GM21723 (cell line): ENCODE results near the gene PARD3.

Experiments
- ATAC-seq: cut with Tn5 transposase; IDR thresholded peaks from one replicate; pipeline ENCODE4 v1.9.1; 2021; ENCODE audit warnings: mild to moderate bottlenecking, moderate library complexity; ENCODE audit not compliant: unreplicated experiment

Gene PARD3

DNA sequence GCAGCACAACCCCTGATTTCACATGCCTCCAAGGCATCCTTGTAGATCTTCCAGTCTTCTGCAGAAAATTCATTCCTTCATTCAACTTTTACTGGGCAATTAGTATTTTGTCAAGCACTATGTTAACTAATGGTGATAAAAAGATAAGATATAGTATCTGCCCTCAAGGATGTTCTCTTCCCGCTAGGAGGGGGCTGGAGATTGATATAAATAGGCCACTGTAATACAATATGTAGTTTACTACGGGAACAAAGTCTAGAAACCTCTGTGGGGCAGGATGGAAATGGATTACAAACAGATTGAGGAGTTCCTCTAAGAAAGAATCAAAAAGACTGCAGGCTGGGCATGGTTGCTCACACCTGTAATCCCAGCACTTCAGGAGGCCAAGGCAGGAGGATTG is 10.3 kb upstream of the PARD3 start:
- no peak for ATAC-seq

DNA sequence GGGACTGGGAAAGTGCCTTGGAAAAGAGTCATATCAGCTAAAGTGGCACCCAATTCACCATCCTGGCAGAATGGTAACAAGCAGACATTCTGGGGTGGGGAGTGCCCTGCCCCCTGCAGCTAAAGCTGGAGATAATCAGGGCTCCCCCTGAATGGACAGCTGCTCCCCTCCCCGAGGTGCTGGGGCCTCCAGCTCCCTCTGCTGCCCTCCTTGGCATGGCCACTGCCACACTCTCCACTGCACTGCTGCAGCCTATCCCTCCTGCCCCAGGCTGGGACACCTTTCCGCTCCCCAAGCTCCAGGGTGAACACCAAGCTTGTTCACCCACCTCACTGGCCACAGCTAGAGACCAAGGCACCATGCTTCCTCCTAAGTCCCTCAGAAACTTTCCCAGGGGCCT is 9.8 kb upstream of the PARD3 start:
- ATAC-seq = no peak

- ATAC-seq = no peak
Observed at GRCh38 chr10:34821587-34822585, 6.8 kb upstream of the PARD3 start.

- no peak for ATAC-seq
Observed at GRCh38 chr10:34817586-34817985, 2.5 kb upstream of the PARD3 start.

DNA sequence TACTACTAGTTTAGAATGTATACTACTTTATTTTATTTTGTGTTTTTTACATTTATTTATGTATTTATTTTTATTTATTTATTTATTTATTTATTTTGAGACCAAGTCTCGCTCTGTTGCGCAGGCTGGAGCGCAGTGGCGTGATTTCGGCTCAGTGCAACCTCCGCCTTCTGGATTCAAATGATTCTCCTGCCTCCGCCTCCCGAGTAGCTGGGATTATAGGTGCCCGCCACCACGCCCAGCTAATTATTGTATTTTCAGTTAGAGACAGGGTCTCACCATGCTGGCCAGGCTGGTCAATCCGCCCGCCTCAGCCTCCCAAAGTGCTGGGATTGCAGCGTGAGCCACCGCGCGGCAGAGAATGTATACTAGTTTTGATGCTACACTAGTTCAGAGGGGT is 2.0 kb upstream of the PARD3 start:
- ATAC-seq = no peak

DNA sequence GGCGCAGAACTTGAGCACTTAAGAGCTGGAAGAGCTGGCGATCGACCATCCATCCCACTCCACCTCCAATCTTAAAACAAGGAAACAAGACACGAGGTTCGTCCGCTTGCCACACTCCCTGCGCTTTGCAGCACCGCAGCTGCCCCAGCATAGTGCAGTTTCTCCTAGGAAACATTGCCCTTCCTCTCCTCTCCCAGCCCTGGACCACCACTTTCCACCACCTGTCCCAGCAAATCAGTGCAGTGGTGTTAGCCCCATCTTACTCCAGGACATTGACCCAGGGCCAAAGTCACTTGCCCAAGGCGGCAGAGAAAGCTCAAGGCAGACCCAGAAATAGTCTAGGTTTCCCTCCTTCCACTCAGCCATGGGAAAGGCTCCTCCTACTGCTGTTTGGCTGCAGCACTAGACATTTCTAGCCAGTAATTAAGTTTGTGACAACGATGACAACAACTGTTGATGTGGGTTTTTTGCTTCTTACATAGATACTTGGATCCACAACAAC is 1.5 kb upstream of the PARD3 start:
- ATAC-seq = no peak

DNA sequence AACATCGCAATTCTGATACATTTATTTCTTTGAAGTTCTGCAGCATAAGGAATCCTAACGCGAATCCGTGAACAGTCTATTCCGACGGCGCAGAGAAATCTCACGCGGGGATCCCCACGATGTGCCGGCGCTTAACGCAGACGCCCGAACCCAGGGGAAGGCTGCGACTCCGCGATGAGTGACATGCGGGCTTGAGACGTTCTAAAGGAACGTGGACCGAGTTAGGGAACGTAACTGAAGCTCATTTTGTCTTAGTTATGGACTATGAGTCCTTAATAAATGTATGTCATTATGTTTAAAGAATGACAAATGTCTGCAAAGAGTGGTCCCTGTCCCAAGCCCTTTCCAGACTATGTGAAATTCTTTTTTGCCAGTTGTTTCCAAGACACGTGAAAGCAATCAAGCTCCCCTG is 995 bp upstream of the PARD3 start:
- ATAC-seq = no peak

DNA sequence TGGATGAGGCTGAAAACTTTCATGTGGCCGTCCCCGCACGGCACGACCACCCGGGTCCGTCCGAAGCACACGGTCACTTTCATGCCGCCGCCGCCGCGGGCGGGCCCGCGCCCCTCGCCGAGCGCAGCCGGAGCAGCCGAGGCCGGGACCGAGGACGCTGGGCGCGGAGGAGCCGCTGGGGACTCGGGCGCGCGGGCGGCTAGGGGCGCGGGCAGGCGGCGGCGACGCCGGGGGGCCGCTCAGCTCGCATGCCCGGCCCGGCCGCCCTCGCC is 247 bp downstream of the PARD3 start:
- ATAC-seq = peak; percentile 20

DNA sequence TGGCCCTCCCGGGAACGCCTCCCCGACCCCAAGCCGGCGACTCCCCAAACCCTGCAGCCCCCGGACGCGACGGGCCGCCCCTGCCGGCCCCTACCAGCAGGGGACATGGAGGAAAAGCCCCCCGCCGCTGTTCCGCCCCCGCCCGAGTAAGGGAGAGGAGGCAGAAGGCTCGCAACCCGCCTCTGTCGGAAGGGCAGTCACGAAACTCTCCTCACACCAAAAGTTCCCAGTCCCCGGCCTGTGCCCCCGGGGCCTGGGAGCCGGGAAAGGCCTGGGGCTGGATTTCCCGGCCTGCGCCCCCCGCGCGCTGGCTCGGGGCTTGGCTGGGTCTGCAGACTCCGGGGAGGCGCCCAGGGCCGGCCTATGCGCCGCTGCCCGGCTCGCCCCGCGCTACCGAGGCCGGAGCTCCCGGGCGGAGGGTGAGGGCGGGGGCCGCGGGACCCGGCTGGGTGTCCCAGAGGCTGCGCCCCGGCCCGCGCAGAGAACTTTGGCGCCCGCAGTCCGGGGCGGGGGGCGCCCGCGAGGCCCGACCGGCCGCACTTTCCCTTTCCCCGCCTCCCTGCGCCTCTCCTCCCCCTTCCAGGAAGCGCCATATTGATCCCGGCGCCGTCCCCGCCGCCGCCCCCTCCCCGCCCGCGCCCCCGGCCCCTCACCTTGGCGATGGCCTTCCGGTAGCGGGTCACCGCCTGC is 728 bp downstream of the PARD3 start:
- ATAC-seq = peak; percentile 32

- ATAC-seq = no peak
Observed at GRCh38 chr10:34813626-34814222, 1.4 kb downstream of the PARD3 start.

DNA sequence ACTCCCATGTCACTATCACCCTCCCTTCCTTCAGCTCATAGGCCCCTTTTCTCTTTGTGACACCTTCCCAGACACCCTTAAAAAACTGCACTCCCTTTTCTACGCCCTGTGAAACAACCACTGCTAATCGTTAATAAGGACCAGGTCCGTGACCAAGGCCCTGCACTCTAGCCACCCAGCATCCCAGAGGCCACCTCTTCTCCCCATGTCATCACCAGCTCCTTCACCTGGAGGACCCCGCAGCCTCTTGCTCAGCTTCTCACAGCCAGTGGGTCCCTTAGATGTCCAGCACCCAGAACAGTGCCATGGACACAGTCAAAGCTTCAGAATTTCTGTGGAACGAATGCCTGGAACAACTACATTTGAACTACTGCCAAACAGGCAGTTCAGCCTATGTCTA is 2.3 kb downstream of the PARD3 start:
- ATAC-seq = no peak

DNA sequence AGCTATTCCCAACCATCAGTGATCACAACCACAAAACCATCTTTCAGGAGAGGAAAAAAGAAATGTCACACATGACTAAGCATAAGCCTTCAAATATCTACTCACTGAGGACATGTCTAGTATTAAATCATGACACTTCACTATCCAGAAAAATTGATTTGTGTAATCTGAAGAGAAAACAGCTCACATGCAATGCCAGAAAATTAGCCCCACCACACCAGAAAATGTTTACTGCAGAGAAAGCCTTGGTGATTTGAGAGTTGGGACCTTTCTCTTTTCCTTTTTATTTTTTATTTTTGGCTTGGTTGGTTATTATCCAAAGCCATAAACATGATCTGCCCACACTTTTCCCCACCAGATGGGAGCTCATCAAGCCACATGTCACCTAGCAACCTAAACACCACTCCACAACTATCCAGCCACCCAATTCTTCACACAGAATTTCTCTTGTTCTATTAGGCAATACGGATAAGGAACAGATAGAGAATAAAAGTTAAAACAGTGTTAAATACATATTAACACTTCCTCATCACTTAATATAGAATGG is 3.1 kb downstream of the PARD3 start:
- ATAC-seq = no peak

DNA sequence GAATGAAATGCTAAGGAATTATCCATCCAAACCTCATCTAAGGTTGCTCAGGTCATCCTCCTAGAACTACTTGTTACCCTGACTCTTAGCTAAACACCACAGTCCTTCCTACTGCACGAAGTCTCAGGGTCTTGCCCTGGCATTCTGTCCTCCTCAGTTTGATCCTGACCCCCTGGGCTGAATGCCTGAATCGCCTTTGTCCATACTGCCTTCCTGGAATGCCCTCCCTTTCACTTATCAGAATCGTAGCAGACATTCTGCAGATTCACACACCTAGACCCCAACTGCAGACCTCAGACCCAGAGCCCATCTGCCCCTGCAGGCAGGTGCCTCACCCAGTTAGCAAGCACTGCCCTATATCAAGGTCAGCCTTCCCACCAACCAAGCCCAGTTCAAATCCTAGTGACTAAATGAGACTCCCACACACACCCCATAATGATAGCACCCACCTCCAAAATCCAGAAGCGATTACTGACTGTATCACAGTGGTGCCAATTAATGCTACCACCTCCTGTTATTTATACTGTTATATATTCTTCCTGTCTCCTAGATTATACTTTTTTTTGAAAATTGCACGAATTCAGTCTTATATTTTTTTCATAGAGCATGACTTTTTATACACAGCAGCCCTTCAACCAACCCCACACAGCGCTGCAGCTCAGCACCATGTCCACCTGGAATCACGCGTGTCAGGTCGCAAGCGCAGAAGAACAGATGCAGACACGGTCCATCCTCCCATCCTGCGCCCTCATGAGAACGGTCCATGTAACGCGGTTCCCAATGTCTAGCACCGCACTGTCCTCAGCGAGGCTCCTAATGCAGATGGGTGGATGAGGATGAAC is 3.7 kb downstream of the PARD3 start:
- ATAC-seq = no peak

DNA sequence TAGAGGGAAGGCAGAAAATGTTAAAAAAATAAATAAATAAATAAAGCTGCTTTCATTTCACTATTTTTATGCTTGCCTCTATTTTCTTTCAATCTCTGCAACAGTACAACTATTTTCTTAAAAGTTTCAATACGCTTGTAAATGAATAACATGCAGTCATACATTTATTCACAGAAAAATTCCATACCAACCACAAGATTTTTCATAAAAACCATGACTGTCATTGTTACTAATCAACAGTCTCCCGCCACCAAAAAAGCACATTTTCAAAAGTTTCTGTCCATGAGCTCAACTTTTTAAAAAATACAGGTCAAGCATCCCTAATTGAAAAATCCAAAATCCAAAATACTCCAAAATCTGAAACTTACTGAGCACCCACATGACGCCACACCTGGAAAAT is 5.3 kb downstream of the PARD3 start:
- no peak for ATAC-seq

DNA sequence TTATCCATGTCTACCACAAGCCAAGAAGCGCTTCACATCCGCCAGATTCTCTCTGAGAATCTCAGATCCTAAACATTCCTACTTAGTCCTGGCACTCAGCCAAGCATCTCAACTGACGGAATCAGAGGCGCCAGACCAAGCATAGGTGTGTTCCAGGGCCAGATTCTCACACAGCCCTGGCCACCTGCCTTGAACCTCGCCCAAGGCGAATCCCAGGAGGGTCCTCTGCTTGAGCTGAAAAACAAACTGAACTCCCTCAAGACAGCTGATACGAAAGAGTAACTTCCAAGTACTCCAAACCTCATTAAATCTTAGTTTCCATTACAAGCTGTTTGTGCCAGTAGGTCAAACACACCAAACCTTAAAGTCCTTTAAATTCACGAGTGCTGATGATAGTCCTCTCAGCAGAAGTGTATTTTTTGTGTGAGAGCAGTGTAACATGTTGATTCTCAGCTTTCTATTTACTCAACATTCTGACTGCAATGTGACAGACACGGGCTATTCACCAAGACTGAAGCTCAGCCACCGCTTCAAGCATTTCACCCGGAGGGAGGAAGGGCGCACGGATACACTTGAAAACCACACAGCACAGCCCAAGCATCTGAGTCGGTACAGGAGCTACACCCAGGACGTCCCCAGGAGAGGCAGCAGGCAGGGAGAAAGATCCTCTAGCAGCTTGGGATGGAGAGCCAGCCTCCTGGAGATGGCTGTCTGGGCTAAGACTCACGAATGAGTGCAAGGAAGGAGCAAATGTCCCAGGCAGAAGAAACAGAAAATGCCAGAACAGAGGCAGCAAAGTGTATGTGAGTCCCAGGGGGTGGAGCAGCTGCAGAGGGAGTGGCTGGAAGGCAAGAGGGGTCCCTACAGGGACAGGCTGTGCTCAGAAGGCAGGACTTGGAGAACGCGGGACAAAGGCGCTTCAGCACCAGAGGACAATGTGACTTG is 6.0 kb downstream of the PARD3 start:
- peak; percentile 56 for ATAC-seq

DNA sequence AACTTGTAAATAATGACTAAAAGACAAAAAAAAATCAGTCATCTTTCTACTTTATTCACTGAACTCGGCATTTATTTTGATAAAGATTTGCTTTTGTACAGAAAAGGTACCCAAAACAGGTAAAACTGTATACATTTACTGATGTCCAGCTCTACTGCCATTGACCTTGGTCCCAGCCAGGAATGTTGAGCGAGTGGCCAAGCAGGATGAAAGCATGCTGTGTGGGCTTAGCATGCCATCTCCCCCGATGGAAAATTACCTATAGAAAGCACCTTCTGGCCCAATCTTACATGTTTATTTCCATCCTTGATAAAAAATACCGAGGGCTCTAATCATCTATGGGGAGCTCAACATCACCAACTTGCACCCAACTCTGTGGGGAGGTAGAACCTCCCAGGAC is 6.8 kb downstream of the PARD3 start:
- ATAC-seq = no peak

GRCh38 chr10:34804306-34804705 is 10.8 kb downstream of the PARD3 start:
- no peak for ATAC-seq

DNA sequence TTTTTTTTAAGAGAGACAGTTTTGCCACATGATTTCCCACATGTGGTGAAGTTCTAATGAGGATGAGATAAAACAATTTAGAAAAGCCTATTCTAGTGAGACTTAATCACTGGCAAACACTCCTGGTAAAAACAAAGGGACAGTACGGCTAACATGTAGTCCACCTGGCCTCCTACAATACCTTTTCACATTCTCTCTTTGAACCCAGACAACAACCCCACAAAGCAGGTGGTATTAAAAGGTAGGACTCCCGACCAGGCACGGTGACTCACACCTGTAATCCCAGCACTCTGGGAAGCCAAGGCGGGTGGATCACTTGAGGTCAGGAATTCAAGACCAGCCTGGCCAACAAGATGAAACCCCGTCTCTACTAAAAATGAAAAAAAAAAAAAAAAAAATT is 12.4 kb downstream of the PARD3 start:
- ATAC-seq = no peak

GRCh38 chr10:34801097-34801733 is 13.9 kb downstream of the PARD3 start:
- no peak for ATAC-seq
